H7 (cell line): Measurements from ENCODE around the gene ISL2. TPM values are rescaled to one million over a fixed set of nuclear protein-coding genes. Genes with fewer than 3 reads are reported as not detected.
"Not testable (repeated sequence)": the region's sequence is repeated elsewhere in the genome, so short reads cannot be mapped to it uniquely, and the experiment has no call there.

Experiments
- DNase-seq: peaks from one replicate; pipeline ENCODE4 v3.0.0; 2012
- H3K27me3 ChIP-seq: 2 replicates; pipeline ENCODE4 v1.6.0; 2011; ENCODE audit warnings: mild to moderate bottlenecking, low read length; ENCODE audit not compliant: control insufficient read depth, insufficient read depth
- H3K36me3 ChIP-seq: replicated peaks from 2 replicates; pipeline ENCODE4 v1.5.1; 2011; ENCODE audit warnings: low read length; ENCODE audit not compliant: control insufficient read depth, insufficient read depth
- H3K4me3 ChIP-seq: 2 replicates; pipeline ENCODE4 v1.5.1; 2011; ENCODE audit warnings: low read depth, mild to moderate bottlenecking, control low read depth, low read length, moderate library complexity; ENCODE audit not compliant: insufficient read depth
- total RNA-seq: library from RNA; depleted of rRNA; stranded (reverse); fragments of >200 nt; shearing (Covaris generic); gene quantifications from 2 replicates; pipeline ENCODE4 v1.2.3, GENCODE V29; 2014

The ISL2 gene
- total RNA-seq, 1 experiment from 2014 or later: not detected

DNA sequence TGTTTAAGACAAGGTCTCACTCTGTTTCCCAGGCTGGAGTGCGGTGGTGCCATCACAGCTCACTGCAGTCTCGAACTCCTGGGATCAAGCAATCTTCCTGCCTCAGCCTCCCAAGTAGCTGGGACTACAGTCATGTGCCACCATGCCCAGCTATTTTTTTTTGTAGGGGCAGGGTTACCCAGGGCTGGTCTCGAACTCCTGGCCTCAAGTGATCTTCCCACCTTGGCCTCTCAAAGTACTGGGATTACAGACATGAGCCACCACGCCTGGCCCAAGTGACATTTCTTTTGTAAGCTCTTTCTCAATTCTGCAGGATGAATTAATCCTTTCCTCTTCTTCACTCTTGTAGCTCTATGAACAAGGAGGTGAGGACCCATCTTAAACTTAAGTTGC is 23.4 kb upstream of the ISL2 start:
- H3K36me3 ChIP-seq, DNase-seq, H3K27me3 ChIP-seq, H3K4me3 ChIP-seq: not testable (repeated sequence)

DNA sequence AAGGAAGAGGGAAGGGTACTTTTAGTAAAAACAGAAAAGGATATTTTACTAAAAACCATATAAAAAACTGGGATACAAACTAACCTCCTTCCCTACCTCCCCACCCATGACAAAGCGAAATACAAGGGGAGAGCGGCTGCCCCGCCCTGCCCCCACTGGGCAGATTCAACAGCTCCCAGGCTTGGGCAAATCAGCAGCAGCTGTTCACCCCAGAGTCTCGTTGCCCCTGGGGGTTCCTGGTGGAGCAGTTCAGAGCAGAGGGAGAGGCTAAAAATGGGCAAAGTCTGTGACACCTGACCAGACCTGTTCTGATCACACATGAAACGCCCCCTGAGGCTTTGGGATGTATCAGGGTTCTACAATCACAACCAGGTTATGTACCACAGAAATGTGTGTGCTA is 22.8 kb upstream of the ISL2 start:
- no peak for DNase-seq
- Histone ChIP-seq H3K4me3 (no peak overlapping the region), H3K36me3 (no peaks in the 10 kb centered on the region), H3K27me3 (no peaks in the 10 kb centered on the region; the same call in 1 of the 2 replicates)

DNA sequence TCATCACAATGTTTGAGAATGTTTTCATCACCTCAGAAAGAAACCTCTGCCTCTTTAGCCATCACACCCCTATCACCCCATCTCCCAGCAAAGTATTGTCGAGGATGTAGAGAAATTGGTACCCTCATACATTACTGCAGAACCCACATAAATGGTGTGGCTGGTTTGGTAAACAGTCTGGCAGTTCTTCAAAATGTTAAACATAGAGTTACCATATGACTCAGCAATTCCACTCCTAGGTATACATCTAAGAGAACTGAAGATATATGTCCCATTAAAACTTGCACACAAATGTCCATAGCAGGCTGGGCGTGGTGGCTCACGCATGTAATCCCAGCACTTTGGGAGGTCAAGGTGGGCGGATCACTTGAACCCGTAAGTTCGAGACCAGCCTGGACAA is 16.6 kb upstream of the ISL2 start:
- no peak overlapping the region for H3K4me3 ChIP-seq
- no peaks in the 10 kb centered on the region for H3K36me3 ChIP-seq
- no peak for DNase-seq

DNA sequence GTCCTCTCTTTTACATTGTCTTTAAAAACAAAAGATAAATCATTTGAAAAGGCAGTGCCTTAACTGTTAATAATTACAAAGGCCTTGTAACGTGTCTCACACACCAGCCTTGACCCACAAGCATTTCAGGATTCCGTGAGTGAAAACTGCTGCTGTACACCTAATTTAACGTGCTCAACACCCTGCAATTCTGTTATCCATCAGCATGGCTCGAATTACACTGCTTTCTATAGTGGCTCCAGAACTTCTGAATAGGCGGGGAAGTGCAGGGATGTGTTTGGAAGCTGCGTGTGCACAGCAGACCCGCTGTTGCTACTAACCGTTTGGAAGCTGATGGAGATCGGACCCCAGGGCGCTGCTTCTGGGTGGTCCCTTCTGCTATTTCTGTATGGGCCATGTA is 15.4 kb upstream of the ISL2 start:
- no peak for DNase-seq
- no peaks in the 10 kb centered on the region for H3K36me3 ChIP-seq
- H3K27me3 ChIP-seq: no peaks in the 10 kb centered on the region
- no peak overlapping the region for H3K4me3 ChIP-seq

More for the DNA sequence above, 16.6 kb upstream of the ISL2 start:
- no peaks in the 10 kb centered on the region for H3K27me3 ChIP-seq

DNA sequence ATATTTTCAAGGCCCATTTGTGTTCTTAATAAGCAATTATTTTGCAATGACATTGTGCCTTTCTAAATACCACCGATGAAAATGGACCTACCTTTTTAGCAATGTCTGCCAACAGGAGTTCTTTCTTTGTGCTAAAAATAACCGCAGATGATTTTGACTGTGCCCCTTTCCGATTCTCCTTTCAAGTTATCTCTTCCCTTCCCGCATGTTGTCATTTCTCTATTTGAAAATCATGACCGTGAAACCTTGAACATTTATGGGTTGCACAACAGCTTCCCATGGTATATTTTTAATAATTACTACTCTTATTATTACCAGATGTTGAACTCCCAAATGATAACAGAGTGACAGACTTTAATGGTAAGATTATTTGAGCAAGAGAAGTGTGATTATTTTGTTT is 15.0 kb upstream of the ISL2 start:
- Histone ChIP-seq H3K36me3 (no peaks in the 10 kb centered on the region), H3K4me3 (no peak overlapping the region), H3K27me3 (no peaks in the 10 kb centered on the region)
- DNase-seq: no peak

DNA sequence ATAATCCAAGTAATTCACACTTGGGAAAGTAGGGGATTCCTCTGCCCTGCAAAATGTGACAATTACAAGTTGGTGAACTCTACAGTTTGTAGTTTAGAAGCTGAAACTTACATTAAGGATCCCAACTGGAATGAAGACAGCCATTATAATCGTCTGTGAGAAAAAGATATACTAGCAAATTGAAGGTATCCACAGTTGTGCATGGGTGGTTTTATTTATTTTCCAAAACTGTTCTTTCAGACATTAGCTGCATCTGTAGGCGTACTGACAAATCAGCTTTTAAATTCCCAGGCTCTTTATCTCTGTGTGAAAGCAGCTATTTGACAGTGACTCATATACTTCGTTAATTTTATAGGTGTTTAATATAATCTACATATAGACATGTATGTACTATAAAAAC is 12.5 kb upstream of the ISL2 start:
- no peaks in the 10 kb centered on the region for H3K36me3 ChIP-seq
- no peaks in the 10 kb centered on the region for H3K27me3 ChIP-seq
- DNase-seq: no peak
- H3K4me3 ChIP-seq: no peak overlapping the region

DNA sequence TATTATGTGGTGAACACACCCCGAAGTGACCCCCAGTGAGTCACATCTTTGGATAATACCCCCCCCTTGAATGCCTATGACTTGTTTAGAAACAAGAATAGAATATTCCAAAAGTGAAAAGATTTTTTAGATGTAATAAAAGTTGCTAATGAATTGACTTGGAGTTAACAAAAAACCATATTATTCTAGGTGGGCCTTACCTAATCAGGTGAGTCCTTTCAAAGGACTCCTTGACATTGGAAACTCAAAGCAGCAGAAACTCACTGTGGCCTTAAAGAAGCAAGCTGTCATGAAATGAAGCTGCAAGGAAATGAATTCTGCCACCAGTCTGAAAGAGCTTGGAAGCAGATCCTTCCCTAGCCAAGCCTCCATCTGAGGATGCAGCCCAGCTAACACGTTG is 10.9 kb upstream of the ISL2 start:
- Histone ChIP-seq H3K36me3 (no peaks in the 10 kb centered on the region), H3K27me3 (no peaks in the 10 kb centered on the region), H3K4me3 (no peak overlapping the region)
- no peak for DNase-seq

DNA sequence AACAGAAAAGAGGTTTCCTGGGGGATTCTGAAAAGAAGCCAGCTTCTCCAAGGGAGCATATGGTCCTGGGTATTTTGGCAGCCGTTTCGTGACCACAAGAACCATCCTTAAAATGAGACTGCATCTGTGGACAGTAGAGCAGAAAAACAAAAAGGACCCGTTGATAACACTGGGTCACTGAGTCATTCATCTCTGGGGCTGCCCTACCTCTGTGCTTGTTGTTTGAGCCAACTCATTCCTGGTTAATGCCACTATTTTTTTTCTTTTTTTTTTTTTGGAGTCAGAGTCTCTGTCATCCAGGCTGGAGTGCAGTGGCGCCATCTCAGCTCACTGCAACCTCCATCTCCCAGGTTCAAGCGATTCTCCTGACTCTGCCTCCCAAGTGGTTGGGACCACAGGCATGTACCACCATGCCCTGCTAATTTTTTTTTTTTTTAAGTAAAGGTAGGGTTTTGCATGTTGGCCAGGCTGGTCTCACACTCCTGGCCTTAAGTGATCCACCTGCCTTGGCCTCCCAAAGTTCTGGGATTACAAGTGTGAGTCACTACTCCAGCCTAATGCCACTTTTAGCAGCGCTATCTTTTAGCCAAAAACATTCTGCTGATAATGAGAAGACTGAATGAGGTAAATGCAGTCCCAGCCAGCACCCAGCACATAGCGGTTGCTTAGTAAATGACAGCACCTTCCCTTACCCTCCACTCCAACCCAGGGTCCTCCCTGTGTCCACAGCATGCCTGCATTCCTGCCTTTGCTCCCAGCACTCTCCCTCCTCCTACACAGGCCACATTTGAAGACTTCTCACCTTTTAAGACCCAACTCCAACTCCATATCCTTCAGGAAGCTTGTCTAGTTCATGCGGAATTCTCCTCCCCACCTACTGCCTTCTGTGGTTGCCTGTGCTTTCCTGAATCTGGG is 9.1 kb upstream of the ISL2 start:
- DNase-seq: no peak
- Histone ChIP-seq H3K36me3 (no peaks in the 10 kb centered on the region), H3K4me3 (no peak overlapping the region), H3K27me3 (peaks cover under 1% of the 10 kb centered on the region)

DNA sequence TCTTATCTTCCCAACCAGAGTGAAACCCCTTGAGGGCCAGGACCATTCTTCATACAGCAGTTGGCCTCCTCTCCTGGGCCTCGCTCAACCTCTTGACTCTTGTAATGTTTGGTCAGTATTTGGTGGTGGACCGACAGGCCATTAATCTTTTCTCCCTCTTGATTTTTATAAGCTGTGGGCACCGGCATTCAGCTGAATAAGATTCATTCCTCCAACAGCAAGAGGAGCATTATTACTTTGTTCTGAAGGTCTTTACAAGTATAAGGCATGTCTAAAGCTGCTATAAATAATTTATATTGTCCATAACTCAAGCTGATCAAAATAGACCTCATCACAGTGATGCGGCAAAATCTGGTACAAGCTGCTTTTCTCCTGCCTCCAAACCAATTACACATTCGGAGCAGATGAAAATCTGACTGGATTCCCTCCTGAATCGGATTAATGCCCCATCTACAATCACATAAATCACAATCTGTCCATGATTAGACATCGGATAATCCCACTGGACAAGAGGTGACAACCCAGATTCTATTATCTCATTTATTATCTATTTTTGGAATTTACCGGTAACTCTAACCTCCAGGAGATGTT is 8.4 kb upstream of the ISL2 start:
- no peak for DNase-seq
- Histone ChIP-seq H3K27me3 (peaks cover 3% of the 10 kb centered on the region), H3K36me3 (no peaks in the 10 kb centered on the region), H3K4me3 (no peak overlapping the region)

DNA sequence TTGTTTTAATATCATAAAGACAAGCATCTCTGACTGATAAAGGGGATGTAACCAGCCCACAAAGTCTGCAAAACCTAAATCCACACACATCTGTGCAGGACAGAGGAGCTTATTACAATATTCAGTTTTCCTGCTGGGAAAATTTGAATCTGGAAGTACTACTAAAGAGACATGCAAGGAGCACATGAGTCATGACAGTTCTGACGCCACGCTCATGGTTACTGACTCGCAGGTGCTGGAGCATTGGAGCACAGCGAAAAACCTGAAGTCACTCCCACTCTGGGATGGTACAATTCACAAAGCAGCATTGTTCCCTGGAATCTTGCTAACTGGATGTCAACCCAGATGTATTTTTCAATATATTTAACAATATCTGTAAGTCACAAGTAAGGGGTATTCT is 7.6 kb upstream of the ISL2 start:
- Histone ChIP-seq H3K4me3 (no peak overlapping the region), H3K27me3 (peaks cover 3% of the 10 kb centered on the region), H3K36me3 (no peaks in the 10 kb centered on the region)
- no peak for DNase-seq

DNA sequence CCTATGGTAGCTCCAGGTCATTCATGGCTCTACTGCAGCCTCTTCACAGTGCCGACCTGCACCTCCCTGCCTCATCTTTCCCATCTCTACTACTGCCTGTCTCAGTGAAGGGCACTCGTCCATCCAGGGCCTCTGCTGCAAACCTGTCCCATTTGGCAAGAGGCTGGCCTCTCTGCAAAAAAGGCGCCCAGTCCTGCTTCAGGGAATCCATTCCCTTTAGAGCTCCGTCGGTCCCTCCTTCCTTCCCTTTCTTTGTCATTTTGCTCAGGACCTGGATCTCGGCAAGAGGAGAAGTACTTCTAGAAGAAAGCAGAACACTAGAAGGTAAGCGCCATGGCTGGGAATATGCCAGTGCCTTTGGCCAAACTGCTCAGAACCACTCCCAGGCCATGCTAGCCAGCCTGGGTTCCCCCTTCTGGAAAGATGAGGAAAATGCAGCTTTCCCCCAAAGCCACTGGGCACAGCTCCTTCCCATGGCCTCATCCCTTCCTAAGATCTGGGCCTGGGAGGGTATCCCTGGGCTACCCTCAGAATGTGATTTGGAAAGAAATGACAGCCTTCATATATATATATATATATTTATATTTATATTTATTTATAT is 6.4 kb upstream of the ISL2 start:
- peak; percentile 81 for DNase-seq
- Histone ChIP-seq H3K4me3 (no peak overlapping the region), H3K27me3 (peaks cover 8% of the 10 kb centered on the region)

DNA sequence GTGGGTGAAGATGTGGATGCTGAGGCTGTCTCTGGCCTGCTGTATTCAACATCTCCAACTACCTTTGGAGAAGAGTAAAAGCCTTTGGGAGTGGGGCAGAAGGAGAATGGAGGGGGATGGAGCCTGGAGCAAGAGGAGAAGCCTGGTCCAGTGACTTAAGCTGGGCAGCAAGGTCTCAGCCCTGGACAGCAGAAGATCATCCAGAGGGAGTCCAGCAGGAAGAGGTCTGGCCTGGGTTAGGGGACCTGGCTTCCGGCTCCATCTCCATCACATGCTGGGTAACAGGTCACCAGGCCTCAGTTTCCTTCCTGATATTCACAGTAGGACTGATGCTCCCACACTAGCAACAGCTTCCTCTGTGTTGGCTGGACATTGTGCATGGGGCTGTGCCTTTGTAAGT is 3.8 kb upstream of the ISL2 start:
- Histone ChIP-seq H3K4me3 (no peak overlapping the region), H3K36me3 (no peaks in the 10 kb centered on the region), H3K27me3 (peaks cover 32% of the 10 kb centered on the region)
- DNase-seq: no peak

More for the DNA sequence above, 6.4 kb upstream of the ISL2 start:
- H3K36me3 ChIP-seq: no peaks in the 10 kb centered on the region

DNA sequence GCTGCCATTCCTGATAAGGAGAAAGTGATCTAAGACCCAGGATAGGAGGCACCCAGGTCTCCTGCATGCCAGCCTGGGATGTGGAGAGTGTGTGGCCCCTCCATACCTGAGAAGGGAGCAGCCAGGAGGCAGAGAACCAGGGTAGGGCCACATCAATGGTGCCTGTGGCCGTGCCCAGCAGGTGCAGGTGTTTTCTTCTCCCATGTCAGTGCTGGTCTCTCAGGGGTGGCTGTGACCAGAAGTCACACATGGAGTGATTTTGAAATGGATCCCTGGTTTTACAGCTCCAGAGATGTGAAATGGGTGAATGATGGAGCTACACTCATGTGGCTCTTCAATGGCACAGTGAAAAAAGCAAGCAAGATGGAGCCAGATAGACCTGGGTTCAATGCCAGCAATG is 3.3 kb upstream of the ISL2 start:
- H3K27me3 ChIP-seq: peaks cover 37% of the 10 kb centered on the region
- no peak overlapping the region for H3K4me3 ChIP-seq
- H3K36me3 ChIP-seq: no peaks in the 10 kb centered on the region
- DNase-seq: no peak

DNA sequence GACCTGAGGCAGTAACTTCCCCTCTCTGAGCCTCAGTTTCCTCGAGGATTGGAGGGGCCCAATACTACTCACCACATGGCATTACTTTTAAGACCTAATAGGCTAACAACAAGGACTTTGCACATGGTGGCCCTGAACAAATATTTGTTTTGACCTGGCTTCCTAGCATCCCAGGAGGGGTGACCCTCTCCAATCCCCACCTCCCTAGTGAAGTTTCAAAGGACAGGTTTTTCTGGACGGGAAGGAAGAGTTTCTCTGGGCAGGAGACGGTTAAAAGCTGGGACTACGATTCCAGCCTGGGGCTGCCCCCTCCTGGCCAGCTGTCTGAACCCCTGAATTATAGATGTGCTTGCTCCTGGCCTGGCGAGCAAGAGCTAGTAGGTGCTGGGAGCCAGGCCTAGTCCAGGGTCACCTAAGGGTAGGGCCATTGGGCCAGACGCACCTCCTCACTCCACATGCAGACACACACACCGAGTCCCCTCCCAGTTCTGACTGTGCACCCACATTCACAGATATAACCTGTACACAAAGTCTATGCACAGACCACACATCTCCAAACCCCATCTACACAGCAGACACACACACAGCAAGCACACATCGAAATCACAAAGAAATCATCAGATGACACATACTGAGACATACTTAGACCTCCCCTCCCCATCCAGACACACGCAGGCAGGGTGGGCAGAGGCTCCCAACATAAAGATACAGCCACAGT is 2.7 kb upstream of the ISL2 start:
- no peak overlapping the region for H3K4me3 ChIP-seq
- peak; percentile 83 for DNase-seq
- no peaks in the 10 kb centered on the region for H3K36me3 ChIP-seq
- H3K27me3 ChIP-seq: peaks cover 43% of the 10 kb centered on the region
